Activated CD4-positive, alpha-beta T cell treated with anti-CD3 and anti-CD28 coated beads for 48 hours (primary cell): ENCODE measurements around the gene JAML.

ENCODE experiments used
- DNase-seq: peaks from one replicate; pipeline ENCODE4 v3.0.0-alpha.2; 2020

JAML gene

DNA sequence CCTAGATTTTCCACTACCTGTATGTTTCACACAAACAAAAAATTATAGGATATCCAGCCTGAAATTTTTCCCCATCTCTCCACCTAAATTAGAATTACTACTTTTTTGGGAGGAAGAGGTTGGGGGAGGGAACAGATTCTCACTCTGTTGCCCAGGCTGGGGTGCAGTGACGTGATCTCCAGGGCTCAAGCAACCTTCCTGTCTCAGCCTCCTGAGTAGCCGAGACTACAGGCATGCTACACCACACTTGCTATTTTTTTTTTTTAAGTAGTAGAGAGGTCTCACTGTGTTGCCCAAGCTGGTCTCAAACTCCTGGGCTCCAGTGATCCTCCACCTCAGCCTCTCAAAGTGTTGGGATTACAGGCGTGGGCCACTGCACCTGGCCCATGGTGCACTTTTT lies 9.5 kb downstream of the JAML start:
- no peak for DNase-seq

DNA sequence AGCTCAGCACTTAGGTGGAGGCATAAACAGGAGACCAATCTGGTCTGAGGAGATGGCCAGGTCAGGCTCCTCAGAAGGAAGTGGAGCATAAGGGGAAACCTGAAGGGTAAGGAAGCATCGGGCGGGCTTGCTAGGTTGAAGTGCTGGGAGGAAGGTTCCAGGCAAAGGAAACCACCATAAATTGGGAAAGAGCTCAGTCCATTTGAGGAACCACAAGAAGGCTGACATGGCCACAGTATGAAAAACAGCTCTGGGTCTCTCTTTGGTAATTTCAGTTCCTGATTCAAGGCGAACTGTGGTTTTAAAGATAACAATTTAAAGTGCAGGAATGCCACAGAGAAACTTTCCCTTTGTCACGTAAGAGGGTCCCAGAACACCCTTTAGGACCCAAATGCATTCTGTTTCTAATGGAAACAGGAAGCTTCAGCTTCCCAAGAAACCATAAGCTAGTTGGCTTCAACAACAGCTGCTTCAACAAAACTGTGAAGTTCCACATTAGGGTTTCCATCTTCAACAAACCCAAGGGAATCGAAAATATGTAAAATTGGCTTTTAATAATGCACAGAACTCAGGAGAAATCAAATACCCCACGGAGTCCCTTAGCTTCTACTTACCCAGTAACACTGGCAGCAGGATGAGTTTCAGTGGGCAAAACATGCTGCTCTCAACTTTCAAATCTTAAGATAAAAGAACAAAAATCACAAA lies 10.4 kb downstream of the JAML start:
- no peak for DNase-seq

- DNase-seq = no peak
These were observed 11.0 kb downstream of the JAML start for GRCh38 chr11:118213781-118214180.

GRCh38 chr11:118213201-118213600 lies 11.6 kb downstream of the JAML start:
- no peak for DNase-seq

GRCh38 chr11:118212781-118213191 lies 12.0 kb downstream of the JAML start:
- DNase-seq = no peak

DNA sequence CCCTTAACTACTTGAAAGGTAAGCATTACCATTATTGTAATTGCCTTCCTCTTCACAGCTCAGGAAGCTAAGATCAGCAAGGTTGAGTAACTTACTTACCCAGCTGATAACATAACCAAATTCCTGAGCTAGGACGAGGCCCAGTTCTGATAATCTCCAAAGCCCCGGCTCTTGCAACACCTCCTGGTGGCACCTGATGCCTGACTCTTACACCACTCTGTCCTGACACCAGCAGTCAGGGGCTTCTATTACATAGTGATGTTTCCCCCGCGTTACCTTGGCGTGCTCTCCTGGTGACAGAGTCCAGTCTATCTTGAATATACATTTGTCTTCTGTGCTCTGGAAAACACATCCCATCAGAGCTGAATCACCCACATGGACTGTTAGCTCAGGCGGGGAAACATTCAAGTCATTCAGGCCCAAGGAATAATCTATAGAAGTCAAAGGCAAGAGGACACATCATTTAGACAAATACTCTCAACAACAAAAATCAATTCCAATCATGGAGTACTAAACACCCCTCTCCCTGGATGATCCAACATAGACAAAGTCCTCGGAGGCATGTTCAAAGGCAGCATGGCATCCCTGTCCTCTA lies 12.6 kb downstream of the JAML start:
- no peak for DNase-seq

DNA sequence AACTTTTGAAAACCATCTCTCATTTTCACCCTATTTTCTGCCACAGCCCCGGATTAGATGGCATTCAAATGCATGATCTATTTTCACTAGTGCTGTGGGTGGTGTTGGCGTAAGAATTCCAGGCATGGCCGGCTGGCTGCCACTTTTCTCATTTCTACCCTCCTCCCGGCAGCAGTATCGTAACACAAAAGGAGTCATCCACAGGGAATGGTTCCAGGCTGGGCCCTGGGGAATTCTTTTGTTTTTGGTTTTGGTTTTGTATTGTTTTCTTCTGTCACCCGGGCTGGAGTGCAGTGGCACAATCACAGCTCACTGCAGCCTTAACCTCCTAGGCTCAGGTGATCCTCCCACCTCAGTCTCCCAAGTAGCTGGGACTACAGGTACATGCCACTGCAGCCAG lies 13.8 kb downstream of the JAML start:
- no peak for DNase-seq

GRCh38 chr11:118210323-118210722 lies 14.5 kb downstream of the JAML start:
- DNase-seq = no peak

DNA sequence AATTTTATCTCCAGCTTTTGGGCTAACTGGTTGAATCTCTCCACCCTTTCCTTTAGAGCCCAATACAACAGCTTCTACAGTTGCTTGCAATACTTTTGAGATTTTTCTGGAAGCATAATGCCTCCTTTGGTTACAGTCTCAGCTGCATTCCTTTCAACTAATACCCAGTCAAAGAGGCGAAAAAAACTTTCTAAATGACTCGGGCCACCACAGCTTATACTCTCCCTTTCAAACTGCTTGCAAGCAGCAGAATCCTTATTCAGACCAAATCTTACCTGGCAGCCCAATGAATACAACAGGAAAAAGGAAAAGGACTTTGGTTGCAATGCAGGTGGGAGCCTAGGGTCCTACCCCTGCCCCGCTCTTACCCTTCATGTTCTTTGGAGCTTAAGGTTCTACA lies 15.8 kb downstream of the JAML start:
- no peak for DNase-seq

GRCh38 chr11:118207079-118207478 lies 17.7 kb downstream of the JAML start:
- no peak for DNase-seq

- no peak for DNase-seq
These were observed 18.3 kb downstream of the JAML start for GRCh38 chr11:118206391-118207031.

- no peak for DNase-seq
These were observed 19.0 kb downstream of the JAML start for GRCh38 chr11:118205606-118206378.

DNA sequence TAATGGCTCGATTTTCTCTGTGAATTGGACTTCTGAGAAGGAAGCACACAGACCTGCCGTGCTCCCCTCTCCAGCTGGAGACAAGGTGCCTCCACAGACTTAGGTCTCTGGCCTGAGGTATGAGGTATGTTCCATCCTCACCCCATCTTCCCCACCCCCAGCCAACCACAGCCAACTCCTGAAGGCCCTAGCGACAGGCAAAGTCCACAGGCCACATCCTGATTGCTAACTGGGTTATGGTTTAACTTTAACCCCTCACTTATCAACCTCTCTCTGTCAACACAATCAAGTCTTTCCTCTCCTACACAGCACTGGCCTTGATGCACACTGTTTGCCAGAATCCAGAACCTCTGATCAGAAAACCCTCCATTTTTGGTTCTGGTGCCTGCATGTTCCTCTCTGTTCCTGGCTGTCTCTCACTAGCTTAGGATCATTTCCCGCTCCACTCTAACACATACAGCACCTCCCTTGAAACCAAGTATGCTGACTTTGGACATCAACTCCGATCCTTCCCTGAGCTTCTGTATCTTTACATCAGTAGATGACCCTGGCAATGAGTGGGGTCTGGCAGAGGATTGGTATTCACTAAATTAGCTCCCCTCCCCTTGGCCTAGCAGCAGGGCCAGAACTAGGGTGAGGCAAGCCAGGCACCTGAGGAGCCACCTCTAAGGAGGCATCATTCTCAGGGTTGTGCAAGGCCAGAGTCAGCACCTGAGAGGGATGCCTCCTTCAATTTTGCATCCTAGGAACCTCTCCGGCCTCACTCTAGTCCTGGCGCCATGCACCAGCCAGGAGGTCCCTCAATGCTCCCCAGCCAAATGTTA lies 22.0 kb downstream of the JAML start:
- peak; percentile 72 for DNase-seq

GRCh38 chr11:118201966-118202365 lies 22.8 kb downstream of the JAML start:
- no peak for DNase-seq

- peak; percentile 71 for DNase-seq
These were observed 23.7 kb downstream of the JAML start for GRCh38 chr11:118200901-118201680.

GRCh38 chr11:118200497-118200896 lies 24.3 kb downstream of the JAML start:
- DNase-seq = no peak

- no peak for DNase-seq
These were observed 25.7 kb downstream of the JAML start for GRCh38 chr11:118199135-118199534.

GRCh38 chr11:118198370-118198769 lies 26.4 kb downstream of the JAML start:
- DNase-seq = peak; percentile 92

GRCh38 chr11:118194835-118195627 lies 29.8 kb downstream of the JAML start:
- DNase-seq = no peak

DNA sequence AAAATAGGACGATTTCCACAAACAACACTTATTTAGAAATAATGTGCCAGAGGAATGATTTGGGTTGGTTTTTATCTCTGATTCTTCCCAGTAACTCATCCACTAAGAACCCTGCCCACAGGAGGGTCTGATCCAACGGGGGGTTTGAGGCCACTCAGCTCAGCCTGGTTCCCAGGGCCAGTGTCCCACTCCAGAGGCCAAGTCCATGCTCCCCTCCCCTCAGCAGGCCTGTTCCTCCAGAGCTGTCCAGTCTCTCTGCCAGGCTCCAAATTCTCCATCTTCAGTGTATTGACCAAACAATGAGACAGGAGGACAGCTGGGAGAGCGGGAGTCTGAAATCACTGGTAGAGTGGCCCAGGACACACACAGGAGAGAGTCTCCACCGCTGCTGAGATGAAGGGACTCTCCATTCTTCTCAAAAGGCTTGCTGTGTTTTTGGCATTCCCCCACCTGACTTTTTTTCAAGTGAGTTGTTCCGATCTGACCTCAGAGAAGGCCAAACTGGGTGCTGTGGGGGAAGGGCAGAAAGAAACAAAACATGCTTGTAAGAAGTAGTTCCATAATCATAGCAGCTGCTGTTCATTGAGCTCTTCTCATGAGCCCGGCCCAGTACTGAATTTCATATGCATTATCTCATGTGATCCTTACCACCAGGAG lies 30.8 kb downstream of the JAML start:
- no peak for DNase-seq
